ENCODE measurements around the gene SP8. TPM values are rescaled to one million over a fixed set of nuclear protein-coding genes. Genes with fewer than 3 reads are reported as not detected.

The SP8 gene
- total RNA-seq, 4 donors from 2014 or later: 0.72 to 24.8 (median 5.5) TPM; not detected in 1

GRCh38 chr7:20788420-20788990 lies 1.8 kb upstream of the SP8 start:
- Histone ChIP-seq H3K27ac (no peak overlapping the region), H3K36me3 (no peaks in the 10 kb centered on the region), H3K9me3 (no peaks in the 10 kb centered on the region), H3K27me3 (peaks cover 100% of the 10 kb centered on the region), H3K4me3 (no peak overlapping the region), H3K4me1 (peaks cover 47% of the 10 kb centered on the region)
- no peak for DNase-seq (ENCODE audit: low spot score in 2 of 2)
- WGBS: 35% methylated on average over 10 of the region's 10 CpGs
- TF ChIP-seq POLR2A (IDR thresholded peaks at IDR 0.05) (no peak), POLR2AphosphoS5 (IDR thresholded peaks at IDR 0.05) (no peak), CTCF (IDR thresholded peaks at IDR 0.05) (no peak), EP300 (IDR thresholded peaks at IDR 0.05) (no peak)

- H3K9me3 ChIP-seq: no peaks in the 10 kb centered on the region
- 17% methylated on average over 21 of the region's 21 CpGs for WGBS
- no peak overlapping the region for H3K27ac ChIP-seq
- peaks cover 100% of the 10 kb centered on the region for H3K27me3 ChIP-seq
- no peak for TF ChIP-seq POLR2A (IDR thresholded peaks at IDR 0.05)
- no peak for TF ChIP-seq EP300 (IDR thresholded peaks at IDR 0.05)
- TF ChIP-seq CTCF (IDR thresholded peaks at IDR 0.05): no peak
- no peak for TF ChIP-seq POLR2AphosphoS5 (IDR thresholded peaks at IDR 0.05)
- peaks cover 51% of the 10 kb centered on the region for H3K4me1 ChIP-seq
- DNase-seq (ENCODE audit: low spot score in 2 of 2): no peak
- H3K36me3 ChIP-seq: no peaks in the 10 kb centered on the region
- peak overlapping the region; percentile 51 for H3K4me3 ChIP-seq
Measured at GRCh38 chr7:20787660-20788419, 1.2 kb upstream of the SP8 start.

DNA sequence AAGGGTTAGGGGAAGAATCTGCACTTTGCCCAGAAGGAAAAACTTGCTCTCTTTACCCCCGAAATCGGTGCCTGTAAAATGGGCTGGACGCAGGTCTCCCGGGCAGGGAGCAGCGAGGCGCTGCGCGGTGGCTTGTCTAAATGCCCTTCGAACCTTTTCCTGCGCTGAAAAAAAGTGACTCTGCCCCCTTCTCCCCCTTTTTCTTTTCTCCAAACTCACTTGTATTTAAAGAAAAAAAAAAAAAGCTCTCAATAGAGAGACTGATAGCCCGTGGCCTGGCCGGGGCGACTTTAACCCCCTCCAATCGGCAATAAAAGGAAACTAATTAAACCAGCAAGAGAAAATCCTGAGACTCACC lies 286 bp downstream of the SP8 start:
- Histone ChIP-seq H3K4me3 (peak overlapping the region; percentile 51), H3K4me1 (peaks cover 51% of the 10 kb centered on the region), H3K9me3 (no peaks in the 10 kb centered on the region), H3K27me3 (peaks cover 99% of the 10 kb centered on the region), H3K27ac (no peak overlapping the region), H3K36me3 (no peaks in the 10 kb centered on the region)
- DNase-seq (ENCODE audit: low spot score in 2 of 2): no peak
- WGBS: 4% methylated on average over 14 of the region's 14 CpGs
- TF ChIP-seq EP300 (IDR thresholded peaks at IDR 0.05) (no peak), POLR2AphosphoS5 (IDR thresholded peaks at IDR 0.05) (no peak), CTCF (IDR thresholded peaks at IDR 0.05) (no peak), POLR2A (IDR thresholded peaks at IDR 0.05) (no peak)

- peaks cover 99% of the 10 kb centered on the region for H3K27me3 ChIP-seq
Measured at GRCh38 chr7:20786049-20786412, 655 bp downstream of the SP8 start.

More at GRCh38 chr7:20786049-20786412, 655 bp downstream of the SP8 start:
- no peak overlapping the region for H3K27ac ChIP-seq
- no peak for DNase-seq (ENCODE audit: low spot score in 2 of 2)
- WGBS: 4% methylated on average over 10 of the region's 10 CpGs
- TF ChIP-seq POLR2AphosphoS5 (IDR thresholded peaks at IDR 0.05): no peak
- TF ChIP-seq EP300 (IDR thresholded peaks at IDR 0.05): no peak
- no peak for TF ChIP-seq POLR2A (IDR thresholded peaks at IDR 0.05)
- no peak for TF ChIP-seq CTCF (IDR thresholded peaks at IDR 0.05)
- no peaks in the 10 kb centered on the region for H3K9me3 ChIP-seq
- H3K36me3 ChIP-seq: no peaks in the 10 kb centered on the region
- peaks cover 47% of the 10 kb centered on the region for H3K4me1 ChIP-seq
- H3K4me3 ChIP-seq: peak overlapping the region; percentile 51

Data from suprapubic skin (tissue), 4 donors.